ENCODE measurements around the gene SNRNP27. TPM values are rescaled to one million over a fixed set of nuclear protein-coding genes. Genes with fewer than 3 reads are reported as not detected.

SNRNP27 gene
- total RNA-seq, 1 donor, result 66.4 TPM

DNA sequence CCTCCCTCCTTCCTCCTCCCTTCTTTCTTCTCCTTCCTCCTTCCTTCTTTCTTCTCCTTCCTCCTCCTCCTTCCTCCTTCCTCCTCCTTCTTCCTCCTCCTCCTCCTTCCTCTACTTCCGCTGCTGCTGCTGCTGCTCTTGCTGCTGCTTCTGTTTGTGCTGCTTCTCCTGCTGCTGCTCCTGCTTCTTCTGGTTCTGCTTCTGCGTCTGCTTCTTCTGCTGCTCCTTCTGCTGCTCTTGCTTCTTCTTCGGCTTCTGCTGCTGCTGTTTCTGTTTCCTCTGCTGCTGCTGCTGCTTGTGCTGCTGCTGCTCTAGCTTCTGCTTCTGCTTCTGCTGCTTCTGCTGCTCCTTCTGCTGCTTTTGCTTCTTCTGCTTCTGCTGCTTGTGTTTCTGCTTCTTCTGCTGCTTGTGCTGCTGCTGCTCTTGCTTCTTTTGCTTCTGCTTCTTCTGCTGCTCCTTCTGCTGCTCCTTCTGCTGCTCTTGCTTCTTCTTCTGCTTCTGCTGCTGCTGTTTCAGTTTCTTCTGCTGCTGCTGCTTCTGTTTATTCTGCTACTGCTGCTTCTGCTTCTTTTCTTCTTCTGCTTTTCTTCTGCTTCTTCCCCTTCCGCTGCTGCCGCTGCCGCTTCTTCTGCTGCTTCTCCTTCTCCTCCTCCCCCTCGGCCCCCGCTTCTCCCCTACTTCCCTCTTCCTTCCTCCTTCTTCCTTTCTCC is 8.6 kb downstream of the SNRNP27 start:
- Histone ChIP-seq H3K9me3 (ENCODE audit: low read depth, low read length) (no peaks in the 10 kb centered on the region), H3K4me3 (ENCODE audit: low read length) (peak overlapping the region; percentile 30), H3K27me3 (ENCODE audit: insufficient read depth, low read length) (no peaks in the 10 kb centered on the region), H3K4me1 (ENCODE audit: insufficient read depth, low read length) (peaks cover 33% of the 10 kb centered on the region)

DNA sequence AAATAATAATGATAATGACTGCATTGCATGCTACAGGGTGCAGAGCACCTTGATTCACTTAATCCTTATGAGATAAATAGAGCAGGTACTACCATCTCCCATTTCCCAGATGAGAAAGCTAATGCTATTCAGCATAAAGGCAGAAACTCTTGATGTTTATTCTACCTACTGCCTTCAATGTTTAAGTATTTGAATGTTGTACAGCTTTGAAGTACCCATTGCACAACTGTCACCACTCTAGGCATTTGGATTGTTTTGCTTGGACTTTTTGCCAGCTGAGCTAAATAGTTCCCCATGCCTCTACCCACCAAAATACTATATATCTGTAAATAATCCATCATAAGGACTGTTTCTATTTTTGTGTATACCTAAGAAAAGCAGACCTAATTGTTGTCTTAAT is 13.5 kb downstream of the SNRNP27 start:
- Histone ChIP-seq H3K9me3 (ENCODE audit: low read depth, low read length) (no peaks in the 10 kb centered on the region), H3K4me1 (ENCODE audit: insufficient read depth, low read length) (peaks cover 8% of the 10 kb centered on the region), H3K27me3 (ENCODE audit: insufficient read depth, low read length) (no peaks in the 10 kb centered on the region), H3K4me3 (ENCODE audit: low read length) (no peak overlapping the region)

DNA sequence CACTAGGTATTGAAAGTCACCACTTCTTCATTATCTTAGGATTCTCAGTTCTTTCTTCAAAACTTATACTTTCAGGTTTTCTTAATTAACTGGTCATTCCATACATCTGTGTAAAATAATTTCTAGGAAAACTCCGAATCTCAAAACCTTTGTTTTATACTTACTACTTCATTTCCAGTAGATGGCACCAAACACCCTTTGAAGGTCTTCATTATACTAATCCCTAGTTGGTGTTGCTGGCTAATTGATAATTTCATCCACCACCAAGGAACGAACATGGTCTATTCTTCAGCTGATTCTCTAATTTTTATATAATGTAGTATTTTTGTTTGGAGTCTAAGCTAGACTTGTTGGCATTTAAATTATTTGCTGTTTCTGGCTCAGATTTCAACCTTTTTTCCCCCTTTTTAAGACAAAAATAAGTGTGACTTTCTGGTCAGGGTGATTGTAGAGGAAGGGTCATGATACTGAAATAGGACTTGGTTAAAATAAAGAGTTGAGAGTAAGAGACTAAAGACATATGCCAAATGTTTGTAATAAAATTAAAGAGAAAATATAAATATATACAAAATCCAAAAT is 18.3 kb downstream of the SNRNP27 start:
- Histone ChIP-seq H3K4me3 (ENCODE audit: low read length) (no peak overlapping the region), H3K4me1 (ENCODE audit: insufficient read depth, low read length) (peaks cover 17% of the 10 kb centered on the region), H3K27me3 (ENCODE audit: insufficient read depth, low read length) (no peaks in the 10 kb centered on the region), H3K9me3 (ENCODE audit: low read depth, low read length) (no peaks in the 10 kb centered on the region)

DNA sequence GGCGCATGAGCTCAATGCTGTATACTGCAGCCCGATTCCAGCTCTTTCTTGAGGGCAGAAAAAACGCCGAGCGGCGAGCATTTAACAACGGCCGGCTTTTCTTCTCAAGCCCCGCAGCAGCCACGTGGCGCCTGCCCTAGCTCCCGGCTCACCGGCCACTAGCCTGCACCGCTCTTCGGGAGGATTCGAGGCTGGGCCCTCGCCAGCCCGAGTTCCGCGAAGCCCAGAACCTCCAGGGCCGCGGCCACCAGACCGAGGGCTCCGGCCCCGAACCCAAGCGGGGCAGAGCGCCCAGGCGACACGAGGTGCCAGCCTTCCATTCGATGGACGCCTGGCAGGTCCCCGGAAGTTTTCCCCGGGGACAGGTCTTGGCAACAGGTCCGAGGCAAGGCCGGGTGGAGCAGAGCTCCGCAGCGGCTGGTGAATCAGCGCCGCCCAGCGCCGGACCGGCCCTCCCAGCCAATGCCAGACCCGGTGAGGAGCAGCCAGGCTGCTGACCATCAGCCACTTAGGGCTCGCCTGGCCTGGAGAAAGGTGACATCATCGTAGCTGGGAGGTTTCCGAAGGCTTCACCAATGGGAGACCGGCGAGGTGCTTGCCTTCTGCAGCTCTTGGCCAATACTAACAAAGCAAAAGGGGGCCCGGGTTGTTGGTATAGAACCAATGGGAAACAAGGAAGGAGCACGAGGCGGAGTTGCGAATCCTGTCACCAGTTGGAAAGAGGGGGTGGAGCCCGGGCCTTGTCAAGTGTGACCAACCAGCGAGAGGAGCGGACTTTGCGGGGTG is 20.6 kb downstream of the SNRNP27 start:
- peak overlapping the region; percentile 62 for H3K4me3 ChIP-seq (ENCODE audit: low read length)

DNA sequence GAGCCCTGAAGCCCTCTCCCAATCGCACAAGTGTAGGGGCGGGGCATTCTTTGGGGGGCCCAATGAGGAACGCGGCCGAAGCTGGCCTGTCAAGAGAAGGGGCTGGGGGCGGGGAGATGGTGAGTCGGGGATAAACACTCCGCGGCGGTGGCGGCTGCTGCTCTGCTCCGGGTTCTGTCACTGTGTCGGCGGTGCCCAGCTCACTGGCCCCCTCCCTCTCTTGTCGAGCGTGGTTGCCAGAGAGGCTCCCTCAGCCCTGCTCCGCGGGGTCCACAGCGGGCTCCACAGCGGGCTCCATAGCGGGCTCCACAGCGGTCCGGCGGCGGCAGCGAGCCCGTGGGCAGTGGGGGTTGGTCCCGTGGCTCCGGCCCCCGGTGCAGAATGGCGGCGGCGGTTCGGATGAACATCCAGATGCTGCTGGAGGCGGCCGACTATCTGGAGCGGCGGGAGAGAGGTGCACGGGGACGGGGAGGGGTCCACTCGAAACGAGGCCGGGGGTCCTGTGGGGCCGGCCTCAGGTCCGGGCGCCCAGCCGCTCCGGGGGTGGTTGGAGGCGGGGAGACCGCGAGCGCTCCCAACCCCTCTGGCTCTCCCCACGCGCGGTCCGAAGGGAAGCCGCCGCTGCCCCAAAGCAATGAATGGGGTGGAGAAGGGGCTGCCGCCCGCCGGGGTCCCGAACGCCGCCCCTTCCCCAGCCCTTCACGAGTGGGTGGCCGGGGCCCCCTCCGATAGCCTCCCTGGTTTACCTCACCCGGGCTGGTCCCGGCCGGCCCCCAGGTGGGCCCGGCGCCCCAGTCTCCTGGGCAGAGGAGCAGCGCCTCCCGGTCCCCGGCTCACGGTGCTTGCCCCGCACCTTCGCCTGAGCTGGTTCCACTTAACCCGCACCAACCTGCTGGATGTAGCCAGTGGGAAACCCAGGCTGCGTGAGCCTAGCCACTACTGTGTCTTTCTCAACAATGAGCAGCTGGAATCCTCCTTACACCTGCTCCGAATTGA is 21.5 kb downstream of the SNRNP27 start, which contains the start of gene MXD1:
TSS of gene MXD1 (plus strand) at position 160 of the 996 bp plus-strand sequence. CDS start at position 382, 222 bp downstream.
- H3K27me3 ChIP-seq (ENCODE audit: insufficient read depth, low read length), result no peaks in the 10 kb centered on the region
- peak within 1 kb of the TSS; percentile 71 for H3K4me3 ChIP-seq (ENCODE audit: low read length)
- no peaks in the 10 kb centered on the region for H3K9me3 ChIP-seq (ENCODE audit: low read depth, low read length)
- peaks cover 37% of the 10 kb centered on the region for H3K4me1 ChIP-seq (ENCODE audit: insufficient read depth, low read length)

More for the DNA sequence above, 20.6 kb downstream of the SNRNP27 start:
- Histone ChIP-seq H3K9me3 (ENCODE audit: low read depth, low read length) (no peaks in the 10 kb centered on the region), H3K27me3 (ENCODE audit: insufficient read depth, low read length) (no peaks in the 10 kb centered on the region), H3K4me1 (ENCODE audit: insufficient read depth, low read length) (peaks cover 33% of the 10 kb centered on the region)

DNA sequence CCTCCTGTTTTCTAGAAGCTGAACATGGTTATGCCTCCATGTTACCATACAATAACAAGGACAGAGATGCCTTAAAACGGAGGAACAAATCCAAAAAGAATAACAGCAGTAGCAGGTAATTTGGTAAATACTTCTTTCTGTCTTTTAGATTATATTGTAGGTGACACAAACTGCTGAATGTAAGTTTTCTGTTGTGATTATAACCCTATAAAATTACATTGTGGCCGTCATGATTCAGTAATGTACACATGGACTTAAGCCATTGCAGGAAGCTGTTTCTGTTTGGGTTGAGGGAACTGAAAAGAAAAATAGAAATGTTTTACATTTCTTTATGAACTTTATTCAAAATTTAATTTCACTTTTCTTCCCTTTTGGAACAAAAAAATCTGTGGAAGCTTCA is 22.4 kb downstream of the SNRNP27 start:
- peak overlapping the region; percentile 71 for H3K4me3 ChIP-seq (ENCODE audit: low read length)
- no peaks in the 10 kb centered on the region for H3K9me3 ChIP-seq (ENCODE audit: low read depth, low read length)
- H3K27me3 ChIP-seq (ENCODE audit: insufficient read depth, low read length), result no peaks in the 10 kb centered on the region
- peaks cover 37% of the 10 kb centered on the region for H3K4me1 ChIP-seq (ENCODE audit: insufficient read depth, low read length)

DNA sequence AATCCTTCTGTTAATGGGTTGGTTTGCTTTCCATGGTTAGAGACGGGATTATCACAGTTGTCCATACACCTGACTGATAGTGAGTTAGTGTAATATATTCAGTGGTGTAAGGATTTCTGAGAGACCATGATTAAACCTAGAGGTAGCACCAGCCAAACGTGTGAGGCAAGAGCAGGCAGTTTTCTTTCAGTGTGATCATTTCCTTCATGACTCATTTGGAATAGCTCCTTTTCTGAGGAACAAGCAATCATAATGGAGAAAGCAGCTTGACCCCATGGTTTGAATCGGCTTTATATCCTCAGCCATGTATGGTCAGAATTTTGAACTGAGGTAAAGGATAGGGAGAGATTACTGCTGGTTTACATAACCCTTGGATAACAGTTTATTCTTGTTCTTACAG is 24.1 kb downstream of the SNRNP27 start:
- H3K9me3 ChIP-seq (ENCODE audit: low read depth, low read length), result no peaks in the 10 kb centered on the region
- H3K27me3 ChIP-seq (ENCODE audit: insufficient read depth, low read length), result no peaks in the 10 kb centered on the region
- H3K4me3 ChIP-seq (ENCODE audit: low read length), result peak overlapping the region; percentile 71
- H3K4me1 ChIP-seq (ENCODE audit: insufficient read depth, low read length), result peaks cover 37% of the 10 kb centered on the region

DNA sequence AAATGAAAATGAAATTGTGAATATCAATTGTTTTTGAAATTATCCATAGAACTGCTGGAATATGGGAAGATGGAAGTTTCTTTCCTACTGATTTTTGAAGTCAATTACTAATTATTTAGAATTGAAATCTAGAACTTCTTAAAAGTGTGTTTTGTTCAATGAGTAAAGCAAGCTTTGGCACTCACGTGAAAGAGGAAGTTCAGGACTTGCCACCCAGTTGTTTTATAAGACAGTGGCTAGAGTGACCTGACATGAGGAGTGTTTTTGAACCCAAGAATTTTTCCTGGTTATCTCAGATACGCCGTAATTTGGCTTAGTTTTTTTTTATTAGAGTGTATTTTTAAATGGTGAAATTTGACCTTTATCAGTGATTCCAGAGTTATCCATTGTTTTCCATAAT is 24.6 kb downstream of the SNRNP27 start:
- peaks cover 42% of the 10 kb centered on the region for H3K4me1 ChIP-seq (ENCODE audit: insufficient read depth, low read length)
- no peaks in the 10 kb centered on the region for H3K9me3 ChIP-seq (ENCODE audit: low read depth, low read length)
- H3K27me3 ChIP-seq (ENCODE audit: insufficient read depth, low read length), result no peaks in the 10 kb centered on the region
- H3K4me3 ChIP-seq (ENCODE audit: low read length), result no peak overlapping the region

DNA sequence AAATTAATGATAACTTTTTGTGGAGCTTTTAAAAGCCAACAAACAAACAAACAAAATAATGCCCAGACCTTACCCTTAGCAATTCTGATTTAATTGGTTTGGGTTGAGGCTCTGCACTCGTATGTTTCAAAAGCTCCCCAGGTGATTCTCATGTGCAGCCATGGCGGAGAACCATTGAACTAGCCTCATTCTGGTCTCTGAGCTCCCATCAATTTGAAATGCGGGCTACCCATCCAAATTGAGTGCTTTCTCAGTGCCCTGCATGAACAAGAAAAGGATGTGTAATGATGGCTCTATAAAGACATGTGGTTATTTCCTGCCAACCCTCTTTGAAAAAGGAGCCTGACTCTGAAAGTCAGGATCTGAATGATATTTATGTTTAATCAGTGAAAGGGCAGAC is 29.4 kb downstream of the SNRNP27 start:
- Histone ChIP-seq H3K4me1 (ENCODE audit: insufficient read depth, low read length) (peaks cover 37% of the 10 kb centered on the region), H3K27me3 (ENCODE audit: insufficient read depth, low read length) (no peaks in the 10 kb centered on the region)

DNA sequence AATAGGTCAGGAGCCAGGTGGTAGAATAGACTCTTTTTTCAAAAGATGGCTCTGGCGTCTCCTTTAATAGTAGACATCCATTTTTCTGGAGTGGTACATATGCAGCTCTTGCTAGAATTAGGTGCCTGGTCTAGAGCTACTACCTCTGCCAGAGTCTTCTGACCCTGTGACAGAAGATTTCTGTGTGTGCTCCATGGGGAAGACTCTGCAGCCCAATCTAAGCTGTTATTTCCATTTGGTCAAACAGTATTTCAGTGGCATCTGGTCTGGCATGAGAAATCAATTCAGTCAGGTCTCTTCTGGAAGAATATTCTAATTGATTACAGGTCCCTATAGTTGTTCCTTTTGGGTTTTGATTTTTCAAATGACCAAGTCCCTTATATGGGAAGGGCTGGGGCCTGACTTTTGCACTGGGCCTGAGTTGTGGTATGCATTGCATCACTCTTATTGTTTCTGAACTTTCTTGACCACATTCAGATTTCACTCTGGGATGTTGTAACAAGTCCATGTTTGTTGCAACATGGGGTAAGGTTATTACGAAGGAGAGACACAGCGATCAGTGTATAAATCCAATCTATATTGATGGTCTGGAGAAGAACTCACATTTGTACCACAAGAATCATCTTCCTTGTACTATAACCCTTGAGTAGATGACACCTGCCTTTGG is 33.2 kb downstream of the SNRNP27 start:
- no peak overlapping the region for H3K4me3 ChIP-seq (ENCODE audit: low read length)
- peaks cover 56% of the 10 kb centered on the region for H3K4me1 ChIP-seq (ENCODE audit: insufficient read depth, low read length)
- H3K9me3 ChIP-seq (ENCODE audit: low read depth, low read length), result no peaks in the 10 kb centered on the region
- H3K27me3 ChIP-seq (ENCODE audit: insufficient read depth, low read length), result no peaks in the 10 kb centered on the region

More for the DNA sequence above, 29.4 kb downstream of the SNRNP27 start:
- Histone ChIP-seq H3K4me3 (ENCODE audit: low read length) (no peak overlapping the region), H3K9me3 (ENCODE audit: low read depth, low read length) (no peaks in the 10 kb centered on the region)

DNA sequence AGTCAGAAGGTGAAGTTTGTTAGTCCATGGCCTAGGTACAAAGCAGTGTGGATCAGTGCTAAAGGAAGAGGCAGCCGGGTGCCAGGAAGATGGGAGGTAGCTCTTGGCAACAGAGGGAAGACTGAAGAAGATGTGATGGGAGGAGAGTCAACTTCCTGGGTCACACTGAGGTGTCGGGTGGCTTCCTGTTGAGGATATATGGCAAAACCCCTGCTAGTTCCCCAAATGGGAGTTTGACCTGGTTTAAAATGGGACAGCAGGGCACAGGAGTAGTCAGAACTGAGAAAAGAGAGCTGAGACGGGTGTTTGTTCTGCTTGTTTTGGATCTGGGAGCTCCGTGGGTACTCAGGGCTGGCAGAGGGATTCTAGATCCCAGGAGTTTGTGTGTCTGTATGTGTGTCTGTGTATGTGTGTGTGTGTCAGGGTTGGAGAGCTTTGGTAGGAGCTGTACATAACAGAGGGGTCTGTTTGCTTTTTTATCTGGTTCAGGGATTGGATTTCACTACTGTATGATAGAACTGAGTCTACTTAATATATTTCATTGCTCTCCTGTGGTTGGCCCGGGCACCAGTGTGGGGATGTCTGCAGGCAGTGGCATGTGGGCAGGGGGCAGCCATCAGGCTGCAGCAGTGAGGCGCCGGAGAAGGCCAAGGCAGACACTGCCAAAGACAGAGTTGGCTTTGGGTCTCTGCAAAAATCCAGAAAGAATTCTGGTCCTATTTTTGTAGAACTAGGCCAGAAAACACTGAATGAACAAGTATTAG is 38.3 kb downstream of the SNRNP27 start:
- no peaks in the 10 kb centered on the region for H3K9me3 ChIP-seq (ENCODE audit: low read depth, low read length)
- no peak overlapping the region for H3K4me3 ChIP-seq (ENCODE audit: low read length)
- H3K27me3 ChIP-seq (ENCODE audit: insufficient read depth, low read length), result no peaks in the 10 kb centered on the region
- H3K4me1 ChIP-seq (ENCODE audit: insufficient read depth, low read length), result peaks cover 83% of the 10 kb centered on the region

DNA sequence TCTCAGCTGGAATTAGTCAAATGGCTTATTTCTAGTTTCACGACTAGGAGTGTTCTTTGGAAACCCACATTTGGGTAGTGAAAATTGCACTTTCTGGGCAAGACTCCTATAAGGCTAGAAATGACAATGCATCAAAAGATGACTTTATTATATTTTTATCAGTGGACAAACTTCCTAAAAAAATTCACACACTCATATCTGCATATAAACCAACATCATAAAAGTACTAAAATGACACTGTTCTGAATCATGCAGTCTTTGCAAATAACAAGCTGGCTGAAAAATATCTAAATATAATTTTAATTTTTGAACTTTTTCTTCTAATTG is 38.8 kb downstream of the SNRNP27 start:
- no peaks in the 10 kb centered on the region for H3K27me3 ChIP-seq (ENCODE audit: insufficient read depth, low read length)
- no peaks in the 10 kb centered on the region for H3K9me3 ChIP-seq (ENCODE audit: low read depth, low read length)
- H3K4me3 ChIP-seq (ENCODE audit: low read length), result no peak overlapping the region
- peaks cover 78% of the 10 kb centered on the region for H3K4me1 ChIP-seq (ENCODE audit: insufficient read depth, low read length)

DNA sequence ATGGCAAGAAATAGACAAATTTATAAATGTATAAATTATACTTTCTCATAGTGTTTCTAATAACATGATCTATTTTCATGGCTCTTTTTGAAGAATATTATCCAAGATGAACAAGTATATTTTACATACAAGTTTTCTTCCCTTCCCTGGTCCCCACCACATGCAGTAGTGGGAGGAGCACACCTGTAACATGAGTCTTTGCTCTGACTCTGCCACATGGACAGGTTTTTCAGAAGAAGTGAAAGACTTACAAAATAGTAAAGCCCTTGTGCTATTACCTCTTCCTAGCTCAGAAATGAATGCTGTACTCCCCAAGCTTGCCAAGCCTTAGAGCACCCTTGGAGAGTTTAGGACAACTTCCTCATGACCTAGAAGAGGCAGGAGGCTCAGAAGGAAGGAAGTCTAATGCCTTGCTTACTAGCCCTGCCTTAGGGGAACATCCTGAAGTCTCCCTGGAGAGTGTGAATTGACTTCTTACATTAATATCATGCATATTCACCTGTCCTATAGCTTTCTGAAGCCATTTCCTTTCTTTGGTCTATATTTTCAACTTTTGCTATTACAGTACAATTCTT is 39.6 kb downstream of the SNRNP27 start:
- Histone ChIP-seq H3K27me3 (ENCODE audit: insufficient read depth, low read length) (no peaks in the 10 kb centered on the region), H3K4me1 (ENCODE audit: insufficient read depth, low read length) (peaks cover 76% of the 10 kb centered on the region), H3K9me3 (ENCODE audit: low read depth, low read length) (no peaks in the 10 kb centered on the region), H3K4me3 (ENCODE audit: low read length) (no peak overlapping the region)

All from mononuclear cell (primary cell).